Measurements from ENCODE around the gene TPCN1. TPM values are rescaled to one million over a fixed set of nuclear protein-coding genes. Genes with fewer than 3 reads are reported as not detected.
A peak's percentile ranks its signal among the peaks of the same experiment; 100 is the strongest.

Gene TPCN1
- total and polyA plus RNA-seq, 2 experiments from 2014 or later: 16.9 to 32.1 TPM

DNA sequence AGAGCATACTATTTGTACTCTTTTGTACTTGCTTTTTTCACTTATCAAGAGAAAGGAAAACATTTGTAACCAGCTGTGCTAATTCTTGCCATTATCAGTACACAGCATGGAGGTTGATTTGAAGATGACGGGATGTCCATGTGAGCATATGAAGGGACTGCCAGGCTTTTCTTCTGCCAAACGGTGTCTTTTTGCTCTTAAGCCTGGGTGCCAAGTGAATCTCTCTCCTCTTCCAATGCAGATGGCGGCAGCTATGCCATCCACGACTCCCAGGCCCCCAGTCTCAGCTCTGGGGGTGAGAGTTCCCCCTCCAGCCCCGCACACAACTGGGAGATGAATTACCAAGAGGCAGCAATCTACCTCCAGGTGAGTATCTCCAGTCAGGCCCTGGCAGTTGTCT lies 38.9 kb downstream of the TPCN1 start:
- 85% methylated on average over 5 of the region's 5 CpGs for WGBS (ENCODE audit: low lambda C conversion rate, missing lambda C conversion rate)

DNA sequence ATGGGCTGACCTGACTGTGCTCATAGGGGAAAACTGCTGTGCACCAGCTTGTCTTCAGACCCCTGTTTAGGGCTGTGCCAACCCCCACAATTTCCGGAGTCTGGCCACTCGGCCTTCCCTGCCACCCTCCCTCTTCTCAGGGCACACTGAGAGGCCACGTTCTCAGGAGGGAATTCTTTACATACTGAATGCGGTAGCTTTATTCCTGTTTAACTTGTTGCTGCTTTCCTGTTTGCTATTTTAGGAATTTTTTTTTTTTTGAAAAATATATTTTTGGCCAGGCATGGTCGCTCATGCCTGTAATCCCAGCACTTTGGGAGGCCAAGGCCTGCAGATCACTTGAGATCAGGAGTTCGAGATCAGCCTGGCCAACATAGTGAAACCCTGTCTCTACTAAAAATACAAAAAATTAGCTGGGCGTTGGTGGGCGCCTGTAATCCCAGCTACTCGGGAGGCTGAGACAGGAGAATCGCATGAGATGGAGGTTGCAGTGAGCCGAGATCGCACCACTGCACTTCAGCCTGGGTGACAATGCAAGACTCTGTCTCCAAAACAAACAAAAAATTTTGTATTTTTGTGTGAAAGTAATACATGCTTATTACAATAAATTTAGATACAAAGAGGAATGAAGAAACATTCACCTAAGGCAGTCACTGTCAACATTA lies 39.5 kb downstream of the TPCN1 start:
- no peak overlapping the region for H3K27ac ChIP-seq
- no peaks in the 10 kb centered on the region for H3K36me3 ChIP-seq (replicated peaks; ENCODE audit: insufficient read depth, low read depth)
- TF ChIP-seq, protein P1, sequence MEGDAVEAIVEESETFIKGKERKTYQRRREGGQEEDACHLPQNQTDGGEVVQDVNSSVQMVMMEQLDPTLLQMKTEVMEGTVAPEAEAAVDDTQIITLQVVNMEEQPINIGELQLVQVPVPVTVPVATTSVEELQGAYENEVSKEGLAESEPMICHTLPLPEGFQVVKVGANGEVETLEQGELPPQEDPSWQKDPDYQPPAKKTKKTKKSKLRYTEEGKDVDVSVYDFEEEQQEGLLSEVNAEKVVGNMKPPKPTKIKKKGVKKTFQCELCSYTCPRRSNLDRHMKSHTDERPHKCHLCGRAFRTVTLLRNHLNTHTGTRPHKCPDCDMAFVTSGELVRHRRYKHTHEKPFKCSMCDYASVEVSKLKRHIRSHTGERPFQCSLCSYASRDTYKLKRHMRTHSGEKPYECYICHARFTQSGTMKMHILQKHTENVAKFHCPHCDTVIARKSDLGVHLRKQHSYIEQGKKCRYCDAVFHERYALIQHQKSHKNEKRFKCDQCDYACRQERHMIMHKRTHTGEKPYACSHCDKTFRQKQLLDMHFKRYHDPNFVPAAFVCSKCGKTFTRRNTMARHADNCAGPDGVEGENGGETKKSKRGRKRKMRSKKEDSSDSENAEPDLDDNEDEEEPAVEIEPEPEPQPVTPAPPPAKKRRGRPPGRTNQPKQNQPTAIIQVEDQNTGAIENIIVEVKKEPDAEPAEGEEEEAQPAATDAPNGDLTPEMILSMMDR (IDR thresholded peaks at IDR 0.05; ENCODE audit: poor library complexity): no peak
- TF ChIP-seq EZH2phosphoT487 (IDR thresholded peaks at IDR 0.05; ENCODE audit: low read depth, severe bottlenecking, unreplicated experiment) (no peak), EZH2 (IDR thresholded peaks at IDR 0.05; ENCODE audit: borderline replicate concordance) (no peak)
- no peaks in the 10 kb centered on the region for H3K9me2 ChIP-seq (replicated peaks; ENCODE audit: insufficient read depth)
- H3K79me2 ChIP-seq: no peaks in the 10 kb centered on the region
- no peaks in the 10 kb centered on the region for H4K20me1 ChIP-seq (ENCODE audit: insufficient read depth, poor library complexity, severe bottlenecking)
- no peak for DNase-seq (ENCODE audit: low spot score)
- no peak overlapping the region for H2AFZ ChIP-seq
- no peak overlapping the region for H3K4me3 ChIP-seq
- no peaks in the 10 kb centered on the region for H3K27me3 ChIP-seq
- no peaks in the 10 kb centered on the region for H3K9me3 ChIP-seq (ENCODE audit: low read depth)
- H3K4me2 ChIP-seq: no peak overlapping the region
- H3K4me1 ChIP-seq (ENCODE audit: insufficient read depth): peaks cover 7% of the 10 kb centered on the region
- 90% methylated on average over 12 of the region's 12 CpGs for WGBS (ENCODE audit: low lambda C conversion rate, missing lambda C conversion rate)

More for the DNA sequence above, 38.9 kb downstream of the TPCN1 start:
- Histone ChIP-seq H3K9me3 (ENCODE audit: low read depth) (no peaks in the 10 kb centered on the region), H3K4me2 (no peak overlapping the region), H3K4me1 (ENCODE audit: insufficient read depth) (peaks cover 7% of the 10 kb centered on the region), H2AFZ (no peak overlapping the region), H3K36me3 (replicated peaks; ENCODE audit: insufficient read depth, low read depth) (no peaks in the 10 kb centered on the region), H3K79me2 (no peaks in the 10 kb centered on the region), H4K20me1 (ENCODE audit: insufficient read depth, poor library complexity, severe bottlenecking) (no peaks in the 10 kb centered on the region), H3K4me3 (no peak overlapping the region), H3K27me3 (no peaks in the 10 kb centered on the region), H3K27ac (peak overlapping the region; percentile 56), H3K9me2 (replicated peaks; ENCODE audit: insufficient read depth) (no peaks in the 10 kb centered on the region)
- DNase-seq (ENCODE audit: low spot score): no peak
- TF ChIP-seq EZH2 (IDR thresholded peaks at IDR 0.05; ENCODE audit: borderline replicate concordance) (no peak), EZH2phosphoT487 (IDR thresholded peaks at IDR 0.05; ENCODE audit: low read depth, severe bottlenecking, unreplicated experiment) (no peak)
- TF ChIP-seq, protein P1 (IDR thresholded peaks at IDR 0.05; ENCODE audit: poor library complexity): no peak

DNA sequence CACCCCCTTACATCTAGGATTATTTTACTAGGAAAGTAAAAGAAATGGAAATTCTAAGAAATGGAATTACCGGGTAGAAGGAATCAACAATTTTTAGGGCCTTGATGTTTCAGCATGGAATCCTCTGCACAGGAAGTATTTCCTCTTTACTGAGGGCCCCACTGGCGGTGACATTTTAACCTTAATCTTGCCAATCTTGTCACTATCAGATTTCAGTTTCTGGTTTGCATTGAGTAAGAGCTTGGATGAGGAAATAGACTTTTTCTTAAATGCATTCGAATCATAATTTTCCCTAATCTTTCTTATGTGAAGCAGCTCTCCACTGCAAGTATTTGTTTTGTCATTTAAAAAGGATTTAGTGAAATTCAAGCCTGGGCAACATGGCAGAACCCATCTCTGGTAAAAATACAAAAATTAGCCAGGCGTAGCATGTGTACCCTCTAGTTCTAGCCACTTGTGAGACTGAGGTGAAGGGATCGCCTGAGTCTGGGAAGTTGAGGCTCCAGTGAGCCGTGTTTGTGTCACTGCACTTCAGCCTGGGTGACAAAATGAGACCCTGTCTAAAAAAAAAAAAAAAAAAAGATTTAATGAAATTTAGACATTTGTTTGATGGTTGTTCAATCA lies 40.7 kb downstream of the TPCN1 start:
- H3K79me2 ChIP-seq: no peaks in the 10 kb centered on the region
- DNase-seq (ENCODE audit: low spot score): no peak
- H2AFZ ChIP-seq: no peak overlapping the region
- H4K20me1 ChIP-seq (ENCODE audit: insufficient read depth, poor library complexity, severe bottlenecking): no peaks in the 10 kb centered on the region
- H3K9me3 ChIP-seq (ENCODE audit: low read depth): no peaks in the 10 kb centered on the region
- no peaks in the 10 kb centered on the region for H3K9me2 ChIP-seq (replicated peaks; ENCODE audit: insufficient read depth)
- no peak overlapping the region for H3K27ac ChIP-seq
- 75% methylated on average over 6 of the region's 6 CpGs for WGBS (ENCODE audit: low lambda C conversion rate, missing lambda C conversion rate)
- peaks cover 7% of the 10 kb centered on the region for H3K4me1 ChIP-seq (ENCODE audit: insufficient read depth)
- H3K27me3 ChIP-seq: no peaks in the 10 kb centered on the region
- no peak overlapping the region for H3K4me2 ChIP-seq
- no peaks in the 10 kb centered on the region for H3K36me3 ChIP-seq (replicated peaks; ENCODE audit: insufficient read depth, low read depth)
- TF ChIP-seq, protein P1 (IDR thresholded peaks at IDR 0.05; ENCODE audit: poor library complexity): no peak
- TF ChIP-seq EZH2 (IDR thresholded peaks at IDR 0.05; ENCODE audit: borderline replicate concordance): no peak
- no peak for TF ChIP-seq EZH2phosphoT487 (IDR thresholded peaks at IDR 0.05; ENCODE audit: low read depth, severe bottlenecking, unreplicated experiment)
- H3K4me3 ChIP-seq: no peak overlapping the region

Measured in hepatocyte (in vitro differentiated cells).